Smooth muscle cell of the brain vasculature (primary cell): Measurements from ENCODE around the gene CLBA1.
"Not testable (repeated sequence)": the region's sequence is repeated elsewhere in the genome, so short reads cannot be mapped to it uniquely, and the experiment has no call there.

Experiments
- DNase-seq: peaks from one replicate; pipeline ENCODE4 v3.0.0-alpha.2; 2012; ENCODE audit warnings: low read depth, low spot score

CLBA1 gene

GRCh38 chr14:104985675-104986486, at the start of gene CLBA1:
CLBA1 (plus strand) TSS chr14:104985788; CDS start chr14:104986432, 644 bp downstream.
- peak; percentile 68 for DNase-seq

DNA sequence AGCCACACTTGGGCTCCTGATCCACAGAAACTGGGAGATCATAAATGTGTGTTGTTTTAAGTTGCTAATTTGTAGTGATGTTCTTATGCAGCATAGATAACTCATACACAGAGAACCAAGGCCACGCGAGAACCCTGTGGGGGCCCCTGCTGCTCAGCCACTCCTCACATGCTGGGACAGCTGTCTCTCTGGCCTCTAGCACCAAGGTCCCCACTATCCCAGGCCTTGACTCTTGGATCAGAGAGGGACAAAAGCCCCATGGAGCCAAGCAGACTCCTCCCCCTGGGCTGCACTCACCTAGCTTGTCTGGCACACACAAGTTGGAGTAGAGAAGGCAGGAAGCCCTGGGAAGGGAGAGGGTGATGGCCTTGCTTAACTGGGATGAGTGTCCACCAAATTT, 49.6 kb upstream of the CLBA1 start:
- no peak for DNase-seq

- DNase-seq: no peak
Measured at GRCh38 chr14:104936361-104937155, 49.0 kb upstream of the CLBA1 start.

DNA sequence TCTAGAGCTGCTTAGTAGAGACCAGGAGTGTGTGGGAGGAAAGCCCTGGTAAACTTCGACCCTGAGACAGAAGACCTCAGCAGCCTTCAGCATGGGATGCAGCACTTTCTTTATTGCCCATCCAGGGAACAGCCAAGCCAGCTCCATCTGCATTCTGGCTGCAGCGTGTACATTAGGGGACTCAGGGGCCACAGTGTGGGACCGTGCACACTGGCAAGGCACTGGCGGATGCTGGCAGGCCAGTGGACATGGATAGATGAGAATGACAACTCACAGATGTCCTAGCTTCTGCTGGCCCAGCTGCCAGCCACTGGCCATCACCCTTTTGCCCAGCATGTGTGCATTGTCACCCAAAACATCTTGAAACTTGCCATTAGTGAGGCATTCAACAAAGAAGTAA, 48.4 kb upstream of the CLBA1 start:
- no peak for DNase-seq

GRCh38 chr14:104937694-104938365, 47.8 kb upstream of the CLBA1 start:
- no peak for DNase-seq

DNA sequence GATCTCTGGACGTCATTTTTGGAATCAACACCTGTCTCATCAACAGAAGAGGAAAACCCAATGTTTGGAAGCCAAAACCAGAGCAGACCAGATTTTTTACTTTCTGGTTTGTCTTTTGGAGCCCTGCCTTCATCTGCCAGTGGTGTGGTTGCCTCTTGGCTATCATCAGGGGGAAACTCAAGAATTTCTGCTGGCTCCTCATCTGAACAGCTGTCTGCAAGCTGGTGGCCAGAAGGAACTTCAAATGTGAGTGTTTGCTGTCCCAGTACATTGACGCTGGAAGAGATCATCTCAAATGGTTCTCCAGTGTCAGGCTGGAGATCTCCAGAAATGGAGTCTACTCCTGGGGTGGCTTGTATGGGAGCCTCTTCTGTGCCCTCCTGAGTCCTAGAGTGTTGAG, 47.2 kb upstream of the CLBA1 start:
- no peak for DNase-seq

GRCh38 chr14:104938960-104939359, 46.6 kb upstream of the CLBA1 start:
- no peak for DNase-seq

DNA sequence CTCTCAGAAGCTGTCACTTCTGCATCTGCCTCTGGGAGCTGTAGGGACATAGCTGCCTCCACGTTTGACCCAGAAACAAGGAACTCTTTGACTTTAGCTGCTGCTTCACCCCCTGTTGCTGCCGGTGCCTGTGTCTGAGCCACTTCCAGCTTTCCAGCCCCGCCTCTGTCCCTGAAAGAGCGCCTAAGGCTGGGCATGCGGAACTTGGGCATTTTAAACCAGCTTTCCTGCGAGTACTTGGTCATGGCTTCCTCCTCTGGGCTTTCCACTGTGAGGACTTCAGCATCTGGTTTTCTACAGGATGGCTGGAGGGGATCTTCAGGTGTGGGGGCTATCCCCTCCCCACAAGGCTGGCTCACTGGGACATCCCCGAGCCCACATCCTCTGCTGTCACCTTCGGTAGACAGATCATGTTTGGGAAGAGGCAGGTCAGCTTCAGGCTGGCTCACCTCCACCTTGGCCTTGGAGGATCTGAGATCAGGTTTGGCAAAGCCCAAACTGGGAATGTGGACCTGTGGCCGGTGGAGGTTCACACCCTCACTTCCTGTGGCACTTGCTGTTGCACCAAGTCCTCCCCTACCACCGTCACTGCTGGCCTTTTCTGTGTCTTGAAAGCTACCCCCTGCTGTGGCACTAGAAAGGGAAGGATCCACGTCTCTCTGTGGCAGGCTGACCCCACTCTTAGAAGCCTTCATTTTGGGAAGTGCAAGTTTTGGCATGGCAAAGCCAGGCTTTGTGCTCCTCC, 45.8 kb upstream of the CLBA1 start:
- DNase-seq: no peak

- no peak for DNase-seq
Measured at GRCh38 chr14:104940526-104941150, 45.0 kb upstream of the CLBA1 start.

- DNase-seq: no peak
Measured at GRCh38 chr14:104941508-104942365, 43.9 kb upstream of the CLBA1 start.

GRCh38 chr14:104942586-104942985, 43.0 kb upstream of the CLBA1 start:
- no peak for DNase-seq

GRCh38 chr14:104943216-104944015, 42.2 kb upstream of the CLBA1 start:
- not testable (repeated sequence) for DNase-seq

DNA sequence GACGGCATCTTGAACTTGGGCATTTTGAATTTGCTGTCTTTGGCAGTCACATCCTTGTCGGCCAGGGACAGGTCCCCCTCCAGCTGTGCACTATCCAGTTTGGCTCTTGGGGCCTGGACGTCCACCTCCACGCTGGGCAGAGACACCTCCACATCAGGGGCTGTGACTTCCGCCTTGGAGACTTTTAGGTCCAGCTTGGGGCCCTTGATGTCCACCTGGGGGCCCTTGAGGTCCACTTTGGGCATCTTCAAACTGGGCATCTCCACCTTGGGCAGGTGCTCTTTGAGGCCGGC, 41.6 kb upstream of the CLBA1 start:
- not testable (repeated sequence) for DNase-seq

- DNase-seq: not testable (repeated sequence)
Measured at GRCh38 chr14:104944436-104945205, 41.0 kb upstream of the CLBA1 start.

DNA sequence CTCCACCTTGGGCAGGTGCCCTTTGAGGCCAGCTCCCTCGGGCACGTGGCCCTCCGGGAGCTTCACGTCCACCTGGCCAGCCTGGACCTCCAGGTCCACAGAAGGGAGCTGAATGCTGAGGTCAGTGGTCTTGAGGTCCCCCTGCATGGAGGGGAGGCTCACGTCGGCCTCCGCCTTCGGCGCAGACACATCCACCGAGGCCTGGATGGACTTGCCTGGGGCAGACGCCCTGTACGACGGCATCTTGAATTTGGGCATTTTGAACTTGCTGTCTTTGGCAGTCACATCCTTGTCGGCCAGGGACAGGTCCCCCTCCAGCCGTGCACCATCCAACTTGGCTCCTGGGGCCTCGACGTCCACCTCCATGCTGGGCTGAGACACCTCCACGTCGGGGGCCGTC, 40.3 kb upstream of the CLBA1 start:
- not testable (repeated sequence) for DNase-seq

DNA sequence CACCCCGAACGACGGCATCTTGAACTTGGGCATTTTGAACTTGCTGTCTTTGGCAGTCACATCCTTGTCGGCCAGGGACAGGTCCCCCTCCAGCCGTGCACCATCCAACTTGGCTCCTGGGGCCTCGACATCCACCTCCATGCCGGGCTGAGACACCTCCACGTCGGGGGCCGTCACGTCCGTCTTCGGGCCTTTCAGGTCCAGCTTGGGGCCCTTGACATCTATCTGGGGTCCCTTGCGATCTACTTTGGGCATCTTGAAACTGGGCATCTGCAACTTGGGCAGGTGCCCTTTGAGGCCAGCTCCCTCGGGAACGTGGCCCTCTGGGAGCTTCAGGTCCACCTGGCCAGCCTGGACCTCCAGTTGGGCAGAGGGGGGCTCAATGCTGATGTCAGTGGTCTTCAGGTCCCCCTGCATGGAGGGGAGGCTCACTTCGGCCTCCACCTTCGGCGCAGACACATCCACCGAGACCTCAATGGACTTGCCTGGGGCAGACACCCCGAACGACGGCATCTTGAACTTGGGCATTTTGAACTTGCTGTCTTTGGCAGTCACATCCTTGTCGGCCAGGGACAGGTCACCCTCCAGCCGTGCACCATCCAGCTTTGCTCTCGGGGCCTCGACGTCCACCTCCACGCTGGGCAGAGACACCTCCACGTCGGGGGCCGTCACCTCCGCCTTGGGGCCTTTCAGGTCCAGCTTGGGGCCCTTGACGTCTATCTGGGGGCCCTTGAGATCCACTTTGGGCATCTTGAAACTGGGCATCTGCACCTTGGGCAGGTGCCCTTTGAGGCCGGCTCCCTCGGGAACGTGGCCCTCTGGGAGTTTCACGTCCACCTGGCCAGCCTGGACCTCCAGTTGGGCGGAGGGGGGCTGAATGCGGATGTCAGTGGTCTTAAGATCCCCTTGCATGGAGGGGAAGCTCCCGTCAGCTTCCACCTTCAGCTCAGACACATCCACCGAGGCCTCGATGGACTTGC, 39.3 kb upstream of the CLBA1 start:
- not testable (repeated sequence) for DNase-seq

DNA sequence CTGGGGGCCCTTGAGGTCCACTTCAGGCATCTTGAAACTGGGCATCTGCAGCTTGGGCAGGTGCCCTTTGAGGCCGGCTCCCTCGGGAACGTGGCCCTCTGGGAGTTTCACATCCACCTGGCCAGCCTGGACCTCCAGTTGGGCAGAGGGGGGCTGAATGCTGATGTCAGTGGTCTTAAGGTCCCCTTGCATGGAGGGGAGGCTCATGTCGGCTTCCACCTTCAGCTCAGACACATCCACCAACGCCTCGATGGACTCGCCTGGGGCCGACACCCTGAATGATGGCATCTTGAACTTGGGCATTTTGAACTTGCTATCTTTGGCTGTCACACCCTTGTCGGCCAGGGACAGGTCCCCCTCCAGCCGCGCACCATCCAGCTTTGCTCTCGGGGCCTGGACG, 38.4 kb upstream of the CLBA1 start:
- DNase-seq: not testable (repeated sequence)
